ENCODE data around the gene NBPF26.
"Not testable (repeated sequence)": the region's sequence is repeated elsewhere in the genome, so short reads cannot be mapped to it uniquely, and the experiment has no call there.

DNA sequence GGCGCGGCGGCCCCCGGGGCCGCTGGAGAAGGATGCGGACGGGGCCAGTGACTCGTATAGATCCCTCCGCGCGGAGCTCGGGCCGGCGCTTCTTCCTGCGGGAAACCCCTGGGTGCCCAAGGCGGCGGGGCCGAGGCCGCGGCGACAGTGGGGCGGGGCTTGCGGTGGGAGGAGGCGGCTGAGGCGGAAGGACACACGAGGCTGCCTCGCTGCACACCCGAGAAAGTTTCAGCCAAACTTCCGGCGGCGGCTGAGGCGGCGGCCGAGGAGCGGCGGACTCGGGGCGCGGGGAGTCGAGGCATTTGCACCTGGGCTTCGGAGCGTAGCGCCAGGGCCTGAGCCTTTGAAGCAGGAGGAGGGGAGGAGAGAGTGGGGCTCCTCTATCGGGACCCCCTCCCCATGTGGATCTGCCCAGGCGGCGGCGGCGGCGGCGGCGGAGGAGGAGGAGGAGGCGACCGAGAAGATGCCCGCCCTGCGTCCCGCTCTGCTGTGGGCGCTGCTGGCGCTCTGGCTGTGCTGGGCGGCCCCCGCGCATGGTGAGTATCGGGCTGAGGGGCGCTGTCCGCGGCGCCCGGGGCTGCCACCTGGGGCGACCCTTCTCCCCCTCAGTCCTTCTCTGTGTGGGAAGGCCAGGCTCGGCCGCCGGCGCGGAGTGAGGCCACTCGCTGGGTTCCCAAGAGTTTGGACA lies at the start of gene NBPF26:
- not testable (repeated sequence) for TF ChIP-seq EZH2 (IDR thresholded peaks at IDR 0.05; ENCODE audit: low read depth)
- TF ChIP-seq, protein P1, sequence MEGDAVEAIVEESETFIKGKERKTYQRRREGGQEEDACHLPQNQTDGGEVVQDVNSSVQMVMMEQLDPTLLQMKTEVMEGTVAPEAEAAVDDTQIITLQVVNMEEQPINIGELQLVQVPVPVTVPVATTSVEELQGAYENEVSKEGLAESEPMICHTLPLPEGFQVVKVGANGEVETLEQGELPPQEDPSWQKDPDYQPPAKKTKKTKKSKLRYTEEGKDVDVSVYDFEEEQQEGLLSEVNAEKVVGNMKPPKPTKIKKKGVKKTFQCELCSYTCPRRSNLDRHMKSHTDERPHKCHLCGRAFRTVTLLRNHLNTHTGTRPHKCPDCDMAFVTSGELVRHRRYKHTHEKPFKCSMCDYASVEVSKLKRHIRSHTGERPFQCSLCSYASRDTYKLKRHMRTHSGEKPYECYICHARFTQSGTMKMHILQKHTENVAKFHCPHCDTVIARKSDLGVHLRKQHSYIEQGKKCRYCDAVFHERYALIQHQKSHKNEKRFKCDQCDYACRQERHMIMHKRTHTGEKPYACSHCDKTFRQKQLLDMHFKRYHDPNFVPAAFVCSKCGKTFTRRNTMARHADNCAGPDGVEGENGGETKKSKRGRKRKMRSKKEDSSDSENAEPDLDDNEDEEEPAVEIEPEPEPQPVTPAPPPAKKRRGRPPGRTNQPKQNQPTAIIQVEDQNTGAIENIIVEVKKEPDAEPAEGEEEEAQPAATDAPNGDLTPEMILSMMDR (conservative IDR thresholded peaks at IDR 0.05): not testable (repeated sequence)
